Measurements from ENCODE around the gene SRGAP3.

SRGAP3 gene

GRCh38 chr3:9223672-9224071, 25.8 kb downstream of the SRGAP3 start:
- no peak for FAIRE-seq

DNA sequence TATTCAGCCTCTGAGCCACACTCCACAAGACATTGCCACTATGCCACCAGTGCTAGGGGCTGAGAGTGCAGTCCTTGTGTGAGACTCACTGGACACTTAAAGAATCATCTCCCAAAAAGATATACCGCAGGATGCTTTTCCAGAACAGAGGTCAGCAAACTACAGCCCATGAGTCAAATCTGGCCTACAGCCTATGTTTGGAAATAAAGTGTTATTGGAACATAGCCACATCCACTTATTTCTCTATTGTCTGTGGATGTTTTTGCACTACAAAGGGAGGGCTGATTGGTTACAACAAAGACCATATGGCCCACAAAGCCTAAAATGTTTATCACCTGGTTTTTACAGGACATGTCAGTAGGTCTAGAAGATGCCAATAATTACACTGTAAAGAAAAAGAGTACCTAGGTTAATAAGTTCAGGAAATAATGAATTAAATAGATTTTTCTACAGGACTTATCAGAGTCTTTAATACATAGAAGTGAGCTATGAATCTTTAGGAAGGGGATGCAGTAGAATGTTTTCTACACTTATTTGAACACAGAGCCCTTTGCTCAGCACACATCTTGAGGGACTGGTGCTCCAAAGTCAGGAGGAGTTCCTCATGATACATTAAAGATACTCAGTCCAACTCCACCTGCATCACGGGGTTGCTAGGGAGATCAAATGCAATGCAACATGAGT, 26.3 kb downstream of the SRGAP3 start:
- no peak for FAIRE-seq

DNA sequence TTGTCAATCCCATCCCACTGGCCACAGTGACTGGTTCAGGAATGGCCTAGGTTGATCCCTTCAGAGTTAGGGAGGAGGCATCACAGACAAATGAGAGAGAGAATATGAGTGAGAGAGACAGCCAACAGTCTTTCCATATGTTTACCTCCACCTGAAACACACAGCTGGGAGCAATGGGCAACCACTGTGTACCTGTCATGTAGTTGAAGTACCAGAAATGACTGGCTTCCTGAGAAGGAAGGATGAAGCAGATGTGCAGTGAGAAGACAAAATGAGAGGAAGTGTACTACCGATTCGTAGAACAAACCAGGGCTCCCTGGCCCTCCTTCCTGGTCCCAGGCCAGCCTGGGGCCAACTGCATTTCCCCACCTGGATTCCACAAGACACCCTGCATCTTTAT, 27.4 kb downstream of the SRGAP3 start:
- FAIRE-seq = no peak

GRCh38 chr3:9218514-9218846, 31.0 kb downstream of the SRGAP3 start:
- no peak for FAIRE-seq

GRCh38 chr3:9217784-9218513, 31.5 kb downstream of the SRGAP3 start:
- no peak for FAIRE-seq

- FAIRE-seq = no peak
Measured at GRCh38 chr3:9216736-9217135, 32.7 kb downstream of the SRGAP3 start.

DNA sequence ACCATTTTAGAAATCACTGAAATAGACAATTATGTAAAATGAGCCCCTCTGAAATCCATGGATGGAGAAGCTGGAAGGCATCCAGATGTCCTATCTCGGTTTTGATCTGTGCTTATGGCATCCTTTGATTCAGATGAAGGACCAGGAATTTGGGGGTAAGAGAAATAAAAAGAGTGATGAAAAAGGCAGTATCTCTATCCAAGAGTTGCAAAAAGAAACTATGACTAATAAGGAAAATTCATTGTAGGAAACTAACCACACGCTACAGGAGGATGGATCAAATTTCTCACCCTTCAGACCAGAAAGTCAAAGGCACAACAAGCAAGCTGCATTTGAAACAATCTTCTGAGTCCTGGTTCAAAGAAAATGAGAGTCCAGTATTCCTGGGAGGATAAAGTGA, 34.8 kb downstream of the SRGAP3 start:
- no peak for FAIRE-seq

- no peak for FAIRE-seq
Measured at GRCh38 chr3:9214185-9214584, 35.3 kb downstream of the SRGAP3 start.

DNA sequence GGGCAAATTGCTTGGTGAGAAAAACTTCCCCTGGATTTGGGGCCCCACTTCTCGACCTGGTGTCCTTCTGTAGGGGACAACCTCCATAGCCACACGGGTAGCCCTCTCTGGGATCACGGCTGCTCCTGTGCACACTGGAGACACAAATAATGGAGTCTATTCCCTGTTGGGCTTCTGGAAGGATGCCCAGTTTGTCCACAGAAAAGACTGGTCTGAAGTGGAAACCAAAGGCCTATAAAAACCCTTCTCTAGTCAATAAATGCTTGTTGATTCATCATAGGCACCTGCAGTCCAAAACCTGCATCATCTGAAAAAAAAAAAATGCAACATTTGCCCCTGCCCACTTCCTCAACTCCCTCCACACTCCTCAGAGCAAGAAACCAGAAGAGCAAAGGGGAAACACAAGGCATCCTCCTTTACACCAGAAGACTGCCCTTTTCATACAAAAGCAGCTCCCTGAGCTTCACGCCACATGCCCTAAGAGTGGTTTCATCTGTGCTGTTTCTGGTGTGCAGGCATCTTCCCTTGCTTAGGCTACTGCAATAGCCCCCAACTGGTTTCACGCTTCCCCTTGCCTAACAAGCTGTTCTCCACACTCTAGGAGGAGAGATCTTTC, 36.3 kb downstream of the SRGAP3 start:
- FAIRE-seq = no peak

DNA sequence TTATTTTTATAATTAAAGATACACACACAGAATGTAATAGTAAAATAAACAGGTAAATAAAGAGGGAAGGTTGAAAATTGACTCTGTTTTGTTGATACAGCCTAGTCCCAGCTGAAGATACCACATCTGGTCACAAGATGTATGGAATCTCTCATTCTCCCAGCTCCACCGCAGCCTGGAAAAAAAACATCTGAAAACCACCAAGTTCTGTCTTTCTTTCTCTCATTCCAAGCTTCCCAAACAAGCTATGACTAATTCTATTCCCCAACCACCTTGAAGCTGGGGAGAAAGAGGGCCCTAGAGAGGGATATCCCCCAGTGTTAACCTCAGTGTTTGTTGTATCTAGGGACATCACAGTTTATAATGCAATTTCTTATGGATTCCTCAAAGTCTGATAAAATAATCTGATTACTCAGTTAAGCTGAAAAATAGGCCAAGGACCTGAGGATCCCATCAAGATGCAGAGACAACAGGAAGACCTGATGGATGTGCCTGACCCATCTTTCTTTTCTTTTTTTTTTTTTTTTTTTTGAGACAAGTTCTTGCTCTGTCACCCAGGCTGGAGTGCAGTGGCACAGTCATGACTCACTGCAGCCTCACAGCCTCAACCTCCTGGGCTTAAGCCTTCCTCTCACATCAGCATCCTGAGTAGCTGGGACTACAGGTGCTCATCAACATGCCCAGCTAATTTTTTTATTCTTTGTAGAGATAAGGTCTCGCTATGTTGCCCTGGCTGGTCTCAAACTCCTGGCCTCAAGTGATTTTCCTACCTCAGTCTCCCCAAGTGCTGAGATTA, 38.1 kb downstream of the SRGAP3 start:
- no peak for FAIRE-seq

- no peak for FAIRE-seq
Measured at GRCh38 chr3:9209777-9210176, 39.7 kb downstream of the SRGAP3 start.

- no peak for FAIRE-seq
Measured at GRCh38 chr3:9208605-9209152, 40.8 kb downstream of the SRGAP3 start.

- FAIRE-seq = no peak
Measured at GRCh38 chr3:9207116-9207763, 42.2 kb downstream of the SRGAP3 start.

GRCh38 chr3:9206287-9206686, 43.2 kb downstream of the SRGAP3 start:
- no peak for FAIRE-seq

- FAIRE-seq = no peak
Measured at GRCh38 chr3:9205345-9206143, 43.9 kb downstream of the SRGAP3 start.

DNA sequence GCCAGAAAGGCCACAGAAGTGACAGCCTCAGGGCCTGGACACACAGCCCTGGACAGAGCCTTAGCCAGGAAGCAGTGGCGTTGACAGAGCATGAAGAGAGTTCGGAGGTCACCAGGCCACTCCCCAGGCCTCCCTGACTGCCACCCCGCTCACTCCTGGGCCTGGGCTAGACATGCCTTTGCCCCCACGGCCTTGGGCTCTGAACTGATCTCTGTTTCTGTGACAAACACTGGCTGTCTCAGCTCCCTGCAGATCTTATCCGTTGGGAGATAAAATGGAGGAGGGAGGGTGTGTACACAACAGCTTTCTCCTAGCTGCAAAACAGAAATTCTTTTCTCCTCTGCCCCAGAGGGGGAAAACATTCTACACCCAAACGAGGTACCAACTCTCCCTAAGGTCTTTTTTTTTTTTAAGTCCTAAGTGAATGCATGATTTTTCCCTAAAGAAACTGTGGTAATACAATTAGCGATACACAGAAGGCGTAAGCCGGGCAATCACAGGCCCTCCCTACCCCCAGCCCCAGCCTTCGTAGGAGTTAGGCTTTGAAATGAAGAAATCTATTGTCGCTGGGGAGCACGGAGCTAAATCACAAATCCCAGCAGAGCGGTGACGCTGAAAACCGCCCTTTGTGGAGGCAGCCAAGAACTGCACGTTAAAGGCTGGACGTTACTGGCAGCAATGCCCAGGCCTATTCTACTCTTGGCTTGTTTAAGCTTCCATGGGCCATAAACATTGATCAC, 45.0 kb downstream of the SRGAP3 start:
- no peak for FAIRE-seq

DNA sequence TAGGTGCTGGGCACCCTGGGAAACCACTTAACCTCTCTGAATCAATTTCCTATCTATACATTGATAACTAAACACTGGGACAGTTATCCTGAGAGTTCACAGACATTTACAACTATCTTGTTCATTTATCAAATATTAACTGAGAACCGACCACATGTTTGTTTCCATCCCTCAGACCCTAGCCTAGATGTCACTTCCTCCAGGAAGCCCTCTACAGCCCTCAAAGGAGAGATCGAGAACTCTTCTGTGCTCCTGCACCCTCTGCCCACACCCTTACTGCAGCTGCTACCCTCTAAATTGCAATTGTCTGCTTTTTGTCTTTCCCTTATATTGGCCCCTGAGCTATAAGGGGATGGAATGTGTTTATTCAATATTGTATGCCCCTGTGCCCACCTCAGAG, 46.1 kb downstream of the SRGAP3 start:
- FAIRE-seq = no peak

DNA sequence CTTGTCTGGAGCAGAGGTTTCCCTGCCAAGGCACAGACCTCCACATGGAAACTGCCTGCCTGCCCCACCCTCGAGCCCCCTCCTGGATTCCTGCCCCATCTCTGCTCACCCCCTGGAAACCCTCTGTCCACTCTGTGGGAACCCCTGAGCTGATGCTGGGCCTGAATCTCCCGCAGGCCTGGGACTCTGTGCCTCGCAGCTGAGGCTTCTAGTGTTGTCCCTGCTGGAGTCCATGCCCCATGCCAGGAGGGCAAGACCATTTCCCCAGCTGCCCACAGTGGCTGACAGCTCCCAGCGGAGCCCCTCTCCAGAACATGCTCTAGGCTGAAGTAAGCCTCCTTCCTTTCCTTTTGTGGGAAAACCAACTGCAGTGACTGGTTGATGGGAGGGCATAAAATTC, 46.9 kb downstream of the SRGAP3 start:
- FAIRE-seq = no peak

GRCh38 chr3:9201955-9202354, 47.5 kb downstream of the SRGAP3 start:
- no peak for FAIRE-seq

GRCh38 chr3:9201266-9201665, 48.2 kb downstream of the SRGAP3 start:
- no peak for FAIRE-seq

GRCh38 chr3:9199775-9200174, 49.7 kb downstream of the SRGAP3 start:
- FAIRE-seq = no peak

Data from A204.1 (cell line).